Neural progenitor cell (in vitro differentiated cells): ENCODE measurements around the gene SLC1A4.

Experiments
- EZH2 ChIP-seq: fragments of 200-600 bp; sonication (generic); IDR thresholded peaks from 2 replicates; pipeline ENCODE4 v1.6.1; 2017; ENCODE audit warnings: antibody characterized with exemption, mild to moderate bottlenecking, moderate library complexity
- TF ChIP-seq, protein P1 (sequence below): fragments of 200-600 bp; sonication (generic); IDR thresholded peaks from 2 replicates; pipeline ENCODE4 v1.5.1; 2017; ENCODE audit warnings: antibody characterized with exemption, mild to moderate bottlenecking

- TF ChIP-seq, protein P1, sequence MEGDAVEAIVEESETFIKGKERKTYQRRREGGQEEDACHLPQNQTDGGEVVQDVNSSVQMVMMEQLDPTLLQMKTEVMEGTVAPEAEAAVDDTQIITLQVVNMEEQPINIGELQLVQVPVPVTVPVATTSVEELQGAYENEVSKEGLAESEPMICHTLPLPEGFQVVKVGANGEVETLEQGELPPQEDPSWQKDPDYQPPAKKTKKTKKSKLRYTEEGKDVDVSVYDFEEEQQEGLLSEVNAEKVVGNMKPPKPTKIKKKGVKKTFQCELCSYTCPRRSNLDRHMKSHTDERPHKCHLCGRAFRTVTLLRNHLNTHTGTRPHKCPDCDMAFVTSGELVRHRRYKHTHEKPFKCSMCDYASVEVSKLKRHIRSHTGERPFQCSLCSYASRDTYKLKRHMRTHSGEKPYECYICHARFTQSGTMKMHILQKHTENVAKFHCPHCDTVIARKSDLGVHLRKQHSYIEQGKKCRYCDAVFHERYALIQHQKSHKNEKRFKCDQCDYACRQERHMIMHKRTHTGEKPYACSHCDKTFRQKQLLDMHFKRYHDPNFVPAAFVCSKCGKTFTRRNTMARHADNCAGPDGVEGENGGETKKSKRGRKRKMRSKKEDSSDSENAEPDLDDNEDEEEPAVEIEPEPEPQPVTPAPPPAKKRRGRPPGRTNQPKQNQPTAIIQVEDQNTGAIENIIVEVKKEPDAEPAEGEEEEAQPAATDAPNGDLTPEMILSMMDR = no peak
- no peak for TF ChIP-seq EZH2
These were observed 38.5 kb downstream of the SLC1A4 start for GRCh38 chr2:65027616-65028244.
